ELR (cell line): Measurements from ENCODE around the gene LCN6.
"Not testable (repeated sequence)": the region's sequence is repeated elsewhere in the genome, so short reads cannot be mapped to it uniquely, and the experiment has no call there.

ENCODE experiments used
- DNase-seq: peaks from one replicate; pipeline ENCODE4 v3.0.0-alpha.2; 2015; ENCODE audit warnings: low read depth

The LCN6 gene

GRCh38 chr9:136784249-136784996, 36.1 kb upstream of the LCN6 start:
- peak; percentile 68 for DNase-seq

GRCh38 chr9:136782452-136782851, 34.1 kb upstream of the LCN6 start:
- DNase-seq: no peak

- DNase-seq: peak; percentile 28
These were observed 31.5 kb upstream of the LCN6 start for GRCh38 chr9:136779808-136780207.

- DNase-seq: no peak
These were observed 29.0 kb upstream of the LCN6 start for GRCh38 chr9:136777359-136777758.

GRCh38 chr9:136776947-136777346, 28.6 kb upstream of the LCN6 start:
- no peak for DNase-seq

- DNase-seq: no peak
These were observed 26.9 kb upstream of the LCN6 start for GRCh38 chr9:136775191-136775590.

- DNase-seq: no peak
These were observed 26.2 kb upstream of the LCN6 start for GRCh38 chr9:136774416-136775045.

- DNase-seq: peak; percentile 46
These were observed 25.2 kb upstream of the LCN6 start for GRCh38 chr9:136773386-136774044.

- DNase-seq: no peak
These were observed 23.6 kb upstream of the LCN6 start for GRCh38 chr9:136771907-136772415.

GRCh38 chr9:136769710-136770191, 21.4 kb upstream of the LCN6 start:
- DNase-seq: peak; percentile 34

- peak; percentile 56 for DNase-seq
These were observed 18.2 kb upstream of the LCN6 start for GRCh38 chr9:136766410-136767120.

- DNase-seq: not testable (repeated sequence)
These were observed 17.6 kb upstream of the LCN6 start for GRCh38 chr9:136765745-136766409.

GRCh38 chr9:136765041-136765440, 16.7 kb upstream of the LCN6 start:
- no peak for DNase-seq

GRCh38 chr9:136764301-136764891, 16.1 kb upstream of the LCN6 start, which contains the start of gene LCN15:
TSS of gene LCN15 (minus strand) at chr9:136764518. CDS start at chr9:136764488, 30 bp downstream.
- no peak for DNase-seq

- DNase-seq: no peak
These were observed 15.3 kb upstream of the LCN6 start for GRCh38 chr9:136763649-136764035.

- DNase-seq: peak; percentile 53
These were observed 14.8 kb upstream of the LCN6 start for GRCh38 chr9:136762915-136763648.

GRCh38 chr9:136762221-136762691, 13.9 kb upstream of the LCN6 start:
- DNase-seq: no peak

- no peak for DNase-seq
These were observed 13.2 kb upstream of the LCN6 start for GRCh38 chr9:136761545-136761981.

GRCh38 chr9:136760834-136761544, 12.7 kb upstream of the LCN6 start:
- DNase-seq: peak; percentile 79
